ENCODE data around the gene STIM1. TPM values are rescaled to one million over a fixed set of nuclear protein-coding genes. Genes with fewer than 3 reads are reported as not detected.

Gene STIM1
- total RNA-seq, 1 experiment from 2014 or later = 93.6 TPM

DNA sequence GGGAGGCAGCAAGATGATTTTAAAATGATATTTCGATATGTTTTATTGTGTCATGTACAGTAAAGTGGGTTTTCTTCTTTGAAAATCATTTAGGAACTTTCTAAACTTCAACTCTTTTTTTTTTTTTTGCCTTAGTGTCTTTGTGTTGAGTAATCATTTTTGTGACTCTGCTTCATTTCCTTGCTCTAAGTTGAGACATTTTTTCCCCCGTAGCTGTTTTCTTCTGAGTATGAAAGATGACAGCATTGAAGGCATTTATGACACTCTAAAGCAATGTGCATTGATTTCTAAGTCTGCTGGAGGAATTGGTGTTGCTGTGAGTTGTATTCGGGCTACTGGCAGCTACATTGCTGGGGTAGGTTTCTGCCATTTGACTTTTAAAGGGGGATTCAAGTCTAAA lies 262.6 kb downstream of the STIM1 start:
- H3K27ac ChIP-seq (ENCODE audit: low read length) = no peak overlapping the region
- in situ Hi-C loops (cut with HindIII; ENCODE audit: low pct_unique_long_range_greater_than_20kb, low sequenced_read_pairs) = no loop called here
- no peak for ATAC-seq
- DNase-seq (ENCODE audit: low read depth, low spot score) = no peak
- ChIA-PET CTCF (no interaction called here), POLR2A (no interaction called here)
- H3K36me3 ChIP-seq (ENCODE audit: control insufficient read depth, insufficient read depth, low read length) = peaks cover 40% of the 10 kb centered on the region
- no peak overlapping the region for H3K4me3 ChIP-seq (ENCODE audit: low read depth in 2 of 2, low read length in 2 of 2)
- H3K4me1 ChIP-seq (ENCODE audit: control insufficient read depth, insufficient read depth, low read length) = no peaks in the 10 kb centered on the region
- intact Hi-C loops (cut with micrococcal nuclease; ENCODE audit: unreplicated experiment) = no loop called here
- TF ChIP-seq POLR2AphosphoS5 (IDR thresholded peaks at IDR 0.05; ENCODE audit: low read depth, low read length) (no peak), TCF7L2 (IDR thresholded peaks at IDR 0.05; ENCODE audit: low read depth, low read length) (no peak), SIN3A (IDR thresholded peaks at IDR 0.05; ENCODE audit: borderline replicate concordance, insufficient read depth, low read depth, low read length) (no peak)
- TF ChIP-seq, protein P1, sequence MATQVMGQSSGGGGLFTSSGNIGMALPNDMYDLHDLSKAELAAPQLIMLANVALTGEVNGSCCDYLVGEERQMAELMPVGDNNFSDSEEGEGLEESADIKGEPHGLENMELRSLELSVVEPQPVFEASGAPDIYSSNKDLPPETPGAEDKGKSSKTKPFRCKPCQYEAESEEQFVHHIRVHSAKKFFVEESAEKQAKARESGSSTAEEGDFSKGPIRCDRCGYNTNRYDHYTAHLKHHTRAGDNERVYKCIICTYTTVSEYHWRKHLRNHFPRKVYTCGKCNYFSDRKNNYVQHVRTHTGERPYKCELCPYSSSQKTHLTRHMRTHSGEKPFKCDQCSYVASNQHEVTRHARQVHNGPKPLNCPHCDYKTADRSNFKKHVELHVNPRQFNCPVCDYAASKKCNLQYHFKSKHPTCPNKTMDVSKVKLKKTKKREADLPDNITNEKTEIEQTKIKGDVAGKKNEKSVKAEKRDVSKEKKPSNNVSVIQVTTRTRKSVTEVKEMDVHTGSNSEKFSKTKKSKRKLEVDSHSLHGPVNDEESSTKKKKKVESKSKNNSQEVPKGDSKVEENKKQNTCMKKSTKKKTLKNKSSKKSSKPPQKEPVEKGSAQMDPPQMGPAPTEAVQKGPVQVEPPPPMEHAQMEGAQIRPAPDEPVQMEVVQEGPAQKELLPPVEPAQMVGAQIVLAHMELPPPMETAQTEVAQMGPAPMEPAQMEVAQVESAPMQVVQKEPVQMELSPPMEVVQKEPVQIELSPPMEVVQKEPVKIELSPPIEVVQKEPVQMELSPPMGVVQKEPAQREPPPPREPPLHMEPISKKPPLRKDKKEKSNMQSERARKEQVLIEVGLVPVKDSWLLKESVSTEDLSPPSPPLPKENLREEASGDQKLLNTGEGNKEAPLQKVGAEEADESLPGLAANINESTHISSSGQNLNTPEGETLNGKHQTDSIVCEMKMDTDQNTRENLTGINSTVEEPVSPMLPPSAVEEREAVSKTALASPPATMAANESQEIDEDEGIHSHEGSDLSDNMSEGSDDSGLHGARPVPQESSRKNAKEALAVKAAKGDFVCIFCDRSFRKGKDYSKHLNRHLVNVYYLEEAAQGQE (IDR thresholded peaks at IDR 0.05; ENCODE audit: insufficient read depth in 1 of 2, low read depth in 2 of 2, low read length in 1 of 2) = no peak
- TF ChIP-seq, protein P2, sequence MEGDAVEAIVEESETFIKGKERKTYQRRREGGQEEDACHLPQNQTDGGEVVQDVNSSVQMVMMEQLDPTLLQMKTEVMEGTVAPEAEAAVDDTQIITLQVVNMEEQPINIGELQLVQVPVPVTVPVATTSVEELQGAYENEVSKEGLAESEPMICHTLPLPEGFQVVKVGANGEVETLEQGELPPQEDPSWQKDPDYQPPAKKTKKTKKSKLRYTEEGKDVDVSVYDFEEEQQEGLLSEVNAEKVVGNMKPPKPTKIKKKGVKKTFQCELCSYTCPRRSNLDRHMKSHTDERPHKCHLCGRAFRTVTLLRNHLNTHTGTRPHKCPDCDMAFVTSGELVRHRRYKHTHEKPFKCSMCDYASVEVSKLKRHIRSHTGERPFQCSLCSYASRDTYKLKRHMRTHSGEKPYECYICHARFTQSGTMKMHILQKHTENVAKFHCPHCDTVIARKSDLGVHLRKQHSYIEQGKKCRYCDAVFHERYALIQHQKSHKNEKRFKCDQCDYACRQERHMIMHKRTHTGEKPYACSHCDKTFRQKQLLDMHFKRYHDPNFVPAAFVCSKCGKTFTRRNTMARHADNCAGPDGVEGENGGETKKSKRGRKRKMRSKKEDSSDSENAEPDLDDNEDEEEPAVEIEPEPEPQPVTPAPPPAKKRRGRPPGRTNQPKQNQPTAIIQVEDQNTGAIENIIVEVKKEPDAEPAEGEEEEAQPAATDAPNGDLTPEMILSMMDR (IDR thresholded peaks at IDR 0.05) = no peak
- BruUV-seq (replicated peaks) = no TSS peak
- no peaks in the 10 kb centered on the region for H3K27me3 ChIP-seq (ENCODE audit: control insufficient read depth, insufficient read depth, low read length)
- H3K9me3 ChIP-seq (ENCODE audit: control insufficient read depth, insufficient read depth, low read depth, low read length) = no peaks in the 10 kb centered on the region

DNA sequence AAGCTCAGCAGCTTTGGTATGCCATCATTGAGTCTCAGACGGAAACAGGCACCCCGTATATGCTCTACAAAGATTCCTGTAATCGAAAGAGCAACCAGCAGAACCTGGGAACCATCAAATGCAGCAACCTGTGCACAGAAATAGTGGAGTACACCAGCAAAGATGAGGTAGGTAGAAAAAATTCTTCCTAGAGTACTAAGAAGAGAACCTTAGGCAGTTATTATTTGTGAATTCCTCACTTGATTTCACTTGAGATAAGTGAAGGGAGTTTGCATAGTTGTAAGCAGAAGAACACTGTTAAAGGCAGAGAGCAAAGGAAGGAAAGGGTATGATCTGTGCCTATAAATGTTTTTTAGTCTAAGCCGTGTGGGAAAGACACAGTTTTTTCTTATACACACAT lies 267.8 kb downstream of the STIM1 start:
- TF ChIP-seq POLR2AphosphoS5 (IDR thresholded peaks at IDR 0.05; ENCODE audit: low read depth, low read length) (no peak), TCF7L2 (IDR thresholded peaks at IDR 0.05; ENCODE audit: low read depth, low read length) (no peak), SIN3A (IDR thresholded peaks at IDR 0.05; ENCODE audit: borderline replicate concordance, insufficient read depth, low read depth, low read length) (no peak)
- TF ChIP-seq, protein P1 (IDR thresholded peaks at IDR 0.05; ENCODE audit: insufficient read depth in 1 of 2, low read depth in 2 of 2, low read length in 1 of 2) = no peak
- TF ChIP-seq, protein P2 (IDR thresholded peaks at IDR 0.05) = no peak
- Histone ChIP-seq H3K4me1 (ENCODE audit: control insufficient read depth, insufficient read depth, low read length) (no peaks in the 10 kb centered on the region), H3K4me3 (ENCODE audit: low read depth in 2 of 2, low read length in 2 of 2) (no peak overlapping the region), H3K36me3 (ENCODE audit: control insufficient read depth, insufficient read depth, low read length) (peaks cover 46% of the 10 kb centered on the region), H3K27ac (ENCODE audit: low read length) (no peak overlapping the region), H3K9me3 (ENCODE audit: control insufficient read depth, insufficient read depth, low read depth, low read length) (no peaks in the 10 kb centered on the region), H3K27me3 (ENCODE audit: control insufficient read depth, insufficient read depth, low read length) (no peaks in the 10 kb centered on the region)
- ATAC-seq = no peak
- ChIA-PET CTCF (no interaction called here), POLR2A (interaction anchor here (0.7 kb wide), 1 partner anchor 13 kb away, joined by 4 read pairs; no protein-coding TSS in a partner anchor)
- intact Hi-C loops (cut with micrococcal nuclease; ENCODE audit: unreplicated experiment) (no loop called here), in situ Hi-C loops (cut with HindIII; ENCODE audit: low pct_unique_long_range_greater_than_20kb, low sequenced_read_pairs) (no loop called here)
- DNase-seq (ENCODE audit: low read depth, low spot score) = no peak
- BruUV-seq (replicated peaks) = no TSS peak

Measured in Panc1 (cell line).